ENCODE data around the gene HOXB1.

- no peak for TF ChIP-seq CTCF (optimal IDR thresholded peaks at IDR 0.05 in 1 of 3, IDR thresholded peaks at IDR 0.05 in 1 of 3, conservative IDR thresholded peaks at IDR 0.05 in 1 of 3; ENCODE audit: extremely low read depth in 1 of 3, insufficient read depth in 2 of 3, low read length in 3 of 3)
- TF ChIP-seq EZH2 (IDR thresholded peaks at IDR 0.05; ENCODE audit: low read length), result no peak
Measured at GRCh38 chr17:48517478-48517877, 13.3 kb downstream of the HOXB1 start.

Measured in keratinocyte (primary cell).